ENCODE results near the gene MEX3C.

DNA sequence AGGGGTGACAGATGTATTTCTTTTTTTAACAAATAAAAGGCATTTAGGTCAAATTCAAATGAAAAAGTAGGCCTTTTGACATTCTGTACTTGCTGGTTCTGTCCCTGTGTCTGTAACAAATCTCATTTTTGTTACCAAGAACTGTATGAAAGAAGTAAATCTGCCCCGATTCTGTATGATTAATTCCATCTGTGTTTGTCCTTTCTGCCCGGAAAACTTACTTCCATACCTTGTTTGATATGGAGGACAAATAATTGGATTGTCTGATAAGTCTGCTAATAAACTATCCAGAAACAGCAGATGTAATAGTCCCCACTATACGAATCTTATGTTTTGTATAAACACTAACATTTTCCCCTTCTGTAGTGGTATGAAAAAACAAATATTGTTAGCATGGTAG lies 69.8 kb downstream of the MEX3C start:
- TF ChIP-seq, protein P1, sequence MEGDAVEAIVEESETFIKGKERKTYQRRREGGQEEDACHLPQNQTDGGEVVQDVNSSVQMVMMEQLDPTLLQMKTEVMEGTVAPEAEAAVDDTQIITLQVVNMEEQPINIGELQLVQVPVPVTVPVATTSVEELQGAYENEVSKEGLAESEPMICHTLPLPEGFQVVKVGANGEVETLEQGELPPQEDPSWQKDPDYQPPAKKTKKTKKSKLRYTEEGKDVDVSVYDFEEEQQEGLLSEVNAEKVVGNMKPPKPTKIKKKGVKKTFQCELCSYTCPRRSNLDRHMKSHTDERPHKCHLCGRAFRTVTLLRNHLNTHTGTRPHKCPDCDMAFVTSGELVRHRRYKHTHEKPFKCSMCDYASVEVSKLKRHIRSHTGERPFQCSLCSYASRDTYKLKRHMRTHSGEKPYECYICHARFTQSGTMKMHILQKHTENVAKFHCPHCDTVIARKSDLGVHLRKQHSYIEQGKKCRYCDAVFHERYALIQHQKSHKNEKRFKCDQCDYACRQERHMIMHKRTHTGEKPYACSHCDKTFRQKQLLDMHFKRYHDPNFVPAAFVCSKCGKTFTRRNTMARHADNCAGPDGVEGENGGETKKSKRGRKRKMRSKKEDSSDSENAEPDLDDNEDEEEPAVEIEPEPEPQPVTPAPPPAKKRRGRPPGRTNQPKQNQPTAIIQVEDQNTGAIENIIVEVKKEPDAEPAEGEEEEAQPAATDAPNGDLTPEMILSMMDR (conservative IDR thresholded peaks at IDR 0.05; ENCODE audit: low read depth, low read length) = no peak
- no peak for TF ChIP-seq EZH2phosphoT487 (IDR thresholded peaks at IDR 0.05; ENCODE audit: borderline replicate concordance, low read length)
- no peak for TF ChIP-seq EZH2 (IDR thresholded peaks at IDR 0.05; ENCODE audit: low read length, unreplicated experiment)
